IMR-90 (cell line): ENCODE data around the gene GLT1D1. TPM values are rescaled to one million over a fixed set of nuclear protein-coding genes. Genes with fewer than 3 reads are reported as not detected.

Source experiments
- ATAC-seq: fragments of 200-7000 bp; cut with Tn5 transposase; 2 replicates; pipeline ENCODE4 v1.9.1; 2020; ENCODE audit warnings: low read depth, mild to moderate bottlenecking, moderate library complexity
- BruUV-seq: library from RNA; stranded (reverse); fragments of 400-500 nt; replicated peaks from 2 replicates; lab custom pipeline; 2021; lab: Mats Ljungman, UMichigan
- CTCF ChIA-PET: fragments of 300-600 bp; formaldehyde crosslinking; extraction: SDS; loops from one replicate; lab custom pipeline; 2021; ENCODE audit warnings: antibody characterized with exemption; lab: Yijun Ruan, JAX
- POLR2A ChIA-PET: fragments of 300-600 bp; sonication (Branson Sonifier 250); formaldehyde crosslinking; loops from one replicate; lab custom pipeline; 2022; ENCODE audit warnings: antibody characterized with exemption; ENCODE audit not compliant: unreplicated experiment; lab: Charles Lee
- DNase-seq: peaks from one replicate; pipeline ENCODE4 v3.0.0; 2013
- H2AFZ ChIP-seq: replicated peaks from 2 replicates; pipeline ENCODE3; 2013; ENCODE audit warnings: low read length, mild to moderate bottlenecking; ENCODE audit not compliant: poor library complexity
- H2AK5ac ChIP-seq: 2 replicates; pipeline ENCODE4 v1.6.1; 2013; ENCODE audit warnings: low read depth, low read length, inconsistent platforms
- H2AK9ac ChIP-seq: replicated peaks from 2 replicates; pipeline ENCODE3; 2013; ENCODE audit warnings: mild to moderate bottlenecking, low read depth, low read length, moderate library complexity; ENCODE audit not compliant: poor library complexity
- H2BK120ac ChIP-seq: 2 replicates; pipeline ENCODE4 v1.6.1; 2013; ENCODE audit warnings: low read depth, low read length, inconsistent platforms
- H2BK15ac ChIP-seq: 3 replicates; pipeline ENCODE4 v1.6.1; 2013; ENCODE audit warnings: low read depth, low read length, inconsistent platforms
- H2BK20ac ChIP-seq: 2 replicates; pipeline ENCODE4 v1.6.1; 2013; ENCODE audit warnings: low read depth, mild to moderate bottlenecking, inconsistent platforms, low read length, moderate library complexity
- H2BK5ac ChIP-seq: 2 replicates; pipeline ENCODE4 v1.6.1; 2013; ENCODE audit warnings: mild to moderate bottlenecking, low read depth, low read length, inconsistent platforms; ENCODE audit not compliant: poor library complexity, severe bottlenecking
- H3K14ac ChIP-seq: replicated peaks from 2 replicates; pipeline ENCODE4 v1.6.1; 2013; ENCODE audit warnings: low read depth, low read length, inconsistent platforms
- H3K18ac ChIP-seq: 2 replicates; pipeline ENCODE4 v1.6.1; 2013; ENCODE audit warnings: low read depth, low read length, control low read depth
- H3K23ac ChIP-seq: 2 replicates; pipeline ENCODE4 v1.6.1; 2013; ENCODE audit warnings: low read depth, low read length, inconsistent platforms
- H3K27ac ChIP-seq: 2 replicates; pipeline ENCODE4 v1.5.1; 2013; ENCODE audit warnings: mild to moderate bottlenecking, control low read depth, low read length; ENCODE audit not compliant: insufficient read depth
- H3K27me3 ChIP-seq: 2 replicates; pipeline ENCODE4 v1.6.1; 2013; ENCODE audit warnings: low read length; ENCODE audit not compliant: control insufficient read depth, insufficient read depth
- H3K36me3 ChIP-seq: 2 replicates; pipeline ENCODE4 v1.6.1; 2013; ENCODE audit warnings: low read length, mixed read lengths; ENCODE audit not compliant: control insufficient read depth, insufficient read depth
- H3K4ac ChIP-seq: 2 replicates; pipeline ENCODE4 v1.6.1; 2013; ENCODE audit warnings: low read depth, low read length, inconsistent platforms
- H3K4me1 ChIP-seq: 2 replicates; pipeline ENCODE4 v1.6.1; 2013; ENCODE audit warnings: low read length, mixed read lengths; ENCODE audit not compliant: control insufficient read depth, insufficient read depth
- H3K4me2 ChIP-seq: 2 replicates; pipeline ENCODE4 v1.6.1; 2013; ENCODE audit warnings: low read depth, mild to moderate bottlenecking, control low read depth, low read length, moderate library complexity
- H3K4me3 ChIP-seq: 2 replicates; pipeline ENCODE4 v1.5.1; 2013; ENCODE audit warnings: low read depth, mild to moderate bottlenecking, control low read depth, low read length, moderate library complexity; ENCODE audit not compliant: insufficient read depth
- H3K56ac ChIP-seq: 2 replicates; pipeline ENCODE4 v1.6.1; 2013; ENCODE audit warnings: low read length, inconsistent platforms; ENCODE audit not compliant: insufficient read depth; ENCODE audit errors: extremely low read depth
- H3K79me1 ChIP-seq, 2 experiments: 2 replicates each; pipeline ENCODE4 v1.6.1; 2013; ENCODE audit warnings: low read length in 2 of 2, inconsistent platforms in 1 of 2, low read depth in 1 of 2
- H3K9ac ChIP-seq: 2 replicates; pipeline ENCODE4 v1.6.1; 2013; ENCODE audit warnings: low read depth, low read length, control low read depth
- H3K9me1 ChIP-seq: 2 replicates; pipeline ENCODE4 v1.6.1; 2013; ENCODE audit warnings: low read length, inconsistent platforms; ENCODE audit not compliant: insufficient read depth
- H3K9me3 ChIP-seq: 2 replicates; pipeline ENCODE4 v1.6.1; 2013; ENCODE audit warnings: low read length; ENCODE audit not compliant: control insufficient read depth, insufficient read depth
- H4K20me1 ChIP-seq: 2 replicates; pipeline ENCODE4 v1.6.1; 2013; ENCODE audit warnings: low read length, inconsistent platforms; ENCODE audit not compliant: insufficient read depth
- H4K5ac ChIP-seq: 2 replicates; pipeline ENCODE4 v1.6.1; 2013; ENCODE audit warnings: mild to moderate bottlenecking, low read depth, low read length, control low read depth
- H4K8ac ChIP-seq, 2 experiments: 2 replicates each; pipeline ENCODE4 v1.6.1; 2013; ENCODE audit warnings: low read depth in 2 of 2, low read length in 2 of 2, control low read depth in 1 of 2, inconsistent platforms in 1 of 2
- H4K91ac ChIP-seq: 2 replicates; pipeline ENCODE4 v1.6.1; 2013; ENCODE audit warnings: low read depth, low read length, inconsistent platforms; ENCODE audit not compliant: insufficient read depth
- BHLHE40 ChIP-seq: fragments of 150-350 bp; IDR thresholded peaks from 2 replicates; pipeline ENCODE4 v1.6.1; 2016; ENCODE audit warnings: mild to moderate bottlenecking, low read depth, low read length
- CEBPB ChIP-seq: IDR thresholded peaks from 2 replicates; pipeline ENCODE4 v1.6.1; 2012; ENCODE audit warnings: low read depth, low read length, improper control_type of control experiment
- CHD1 ChIP-seq: IDR thresholded peaks from 2 replicates; pipeline ENCODE4 v1.6.1; 2012; ENCODE audit warnings: low read depth, low read length, improper control_type of control experiment
- FOS ChIP-seq: fragments of 150-350 bp; IDR thresholded peaks from 2 replicates; pipeline ENCODE4 v1.6.1; 2016; ENCODE audit warnings: low read depth, low read length
- MAFK ChIP-seq: IDR thresholded peaks from 2 replicates; pipeline ENCODE4 v1.6.1; 2012; ENCODE audit warnings: low read depth, low read length, improper control_type of control experiment
- MAZ ChIP-seq: IDR thresholded peaks from 2 replicates; pipeline ENCODE4 v1.6.1; 2012; ENCODE audit warnings: low read depth, mild to moderate bottlenecking, low read length, improper control_type of control experiment, moderate library complexity, borderline replicate concordance
- MXI1 ChIP-seq: IDR thresholded peaks from 2 replicates; pipeline ENCODE4 v1.6.1; 2012; ENCODE audit warnings: low read depth, mild to moderate bottlenecking, low read length, moderate library complexity, borderline replicate concordance
- NFE2L2 ChIP-seq: fragments of 150-350 bp; IDR thresholded peaks from 2 replicates; pipeline ENCODE4 v1.6.1; 2016; ENCODE audit warnings: low read depth, mild to moderate bottlenecking, low read length
- POLR2A ChIP-seq: IDR thresholded peaks from 2 replicates; pipeline ENCODE4 v1.6.1; 2012; ENCODE audit warnings: mild to moderate bottlenecking, low read depth, low read length
- RAD21 ChIP-seq: IDR thresholded peaks from 2 replicates; pipeline ENCODE4 v1.6.1; 2012; ENCODE audit warnings: low read length, improper control_type of control experiment
- RCOR1 ChIP-seq: IDR thresholded peaks from 2 replicates; pipeline ENCODE4 v1.6.1; 2012; ENCODE audit warnings: mild to moderate bottlenecking, low read length, improper control_type of control experiment; ENCODE audit not compliant: insufficient replicate concordance
- RFX5 ChIP-seq: IDR thresholded peaks from 2 replicates; pipeline ENCODE4 v1.8.0; 2012; ENCODE audit warnings: low read depth, mild to moderate bottlenecking, low read length, moderate library complexity
- SMC3 ChIP-seq: fragments of 150-350 bp; IDR thresholded peaks from 2 replicates; pipeline ENCODE4 v1.6.1; 2016; ENCODE audit warnings: low read depth, mild to moderate bottlenecking, antibody characterized with exemption, low read length, moderate library complexity
- USF2 ChIP-seq: fragments of 150-350 bp; IDR thresholded peaks from 2 replicates; pipeline ENCODE4 v1.6.1; 2017; ENCODE audit warnings: mild to moderate bottlenecking, antibody characterized with exemption, low read length, low read depth
- WGBS, 2 experiments: methylation state at CpG; one replicate each; pipeline versions ENCODE4 v1.1.5 to v1.1.7; 2013; ENCODE audit warnings: missing lambda C conversion rate in 2 of 2; ENCODE audit not compliant: insufficient read length in 1 of 2; ENCODE audit errors: extremely low coverage in 2 of 2; 5-methylcytosine and 5-hydroxymethylcytosine counted together
- dilution Hi-C: fragments of 300-500 bp; cut with HindIII; formaldehyde crosslinking; loops from one replicate; pipeline ENCODE4 v1.14.3; 2018; ENCODE audit warnings: low sequenced_read_pairs; ENCODE audit not compliant: unreplicated experiment
- in situ Hi-C: fragments of 300-500 bp; cut with MboI; formaldehyde crosslinking; loops from 3 replicates; pipeline ENCODE4 v1.14.3; 2019; ENCODE audit warnings: low sequenced_read_pairs, inconsistent platforms, mixed read lengths
- intact Hi-C: fragments of 100-400 bp; cut with micrococcal nuclease; formaldehyde crosslinking; loops from 2 replicates; pipeline ENCODE4 v1.10.0; 2022
- polyA plus RNA-seq, 3 experiments: library from polyadenylated mRNA; depleted of rRNA; stranded (reverse); fragments of >200 nt; gene quantifications; 2 replicates each; pipeline ENCODE4 v1.2.3, GENCODE V29; 2012; ENCODE audit warnings: low replicate concordance in 1 of 3
- total RNA-seq: library from RNA; depleted of rRNA; stranded (reverse); fragments of >200 nt; gene quantifications from 2 replicates; pipeline ENCODE4 v1.2.3, GENCODE V29; 2012
- TF ChIP-seq, protein P1 (sequence below): fragments of 150-350 bp; IDR thresholded peaks from 2 replicates; pipeline ENCODE4 v1.6.1; 2016; ENCODE audit warnings: low read depth, mild to moderate bottlenecking, low read length, moderate library complexity, borderline replicate concordance
- TF ChIP-seq, protein P2 (sequence below): conservative IDR thresholded peaks from 2 replicates; pipeline ENCODE4 v1.5.1; 2012; ENCODE audit warnings: mild to moderate bottlenecking, low read depth, low read length, improper control_type of control experiment

Gene GLT1D1
- total and polyA plus RNA-seq, 2 of the 4 experiments (the other 2 are of a cell fraction) = not detected

DNA sequence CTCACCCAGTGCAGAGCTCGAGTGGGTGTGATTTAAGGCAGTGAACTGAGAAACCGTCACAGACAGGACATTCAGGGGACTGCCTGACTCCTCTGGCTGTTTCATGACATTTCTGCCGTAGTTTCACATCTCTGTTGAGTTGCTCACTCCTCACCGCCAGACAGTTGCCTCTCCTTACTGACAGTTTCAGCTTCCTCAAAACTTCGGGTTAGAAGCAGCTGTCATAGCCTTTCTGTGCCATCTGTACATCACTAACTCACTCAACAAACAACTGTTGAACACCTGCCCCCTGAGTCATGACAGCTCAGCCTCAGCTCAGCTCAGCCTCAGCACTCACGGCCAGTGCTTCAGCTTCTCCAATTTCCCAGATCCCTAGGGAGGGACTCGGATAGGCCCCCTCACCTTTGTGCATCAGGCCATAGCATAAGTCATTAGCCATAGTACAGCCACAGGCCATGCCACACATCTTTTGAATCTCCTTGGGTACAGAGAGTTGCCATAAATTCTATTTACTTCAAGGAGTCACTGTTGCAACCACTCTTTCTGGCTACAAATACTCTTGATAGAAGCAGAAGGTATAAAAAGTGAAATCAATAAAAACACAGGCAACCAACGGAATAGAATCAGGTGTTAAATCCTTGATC, 23.3 kb upstream of the GLT1D1 start:
- Histone ChIP-seq H3K9me3 (no peaks in the 10 kb centered on the region; the same call in 1 of the 2 replicates), H4K91ac (no peak overlapping the region), H3K4me2 (no peak overlapping the region), H2BK15ac (no peak overlapping the region), H3K9ac (no peak overlapping the region), H4K20me1 (no peaks in the 10 kb centered on the region), H3K36me3 (no peaks in the 10 kb centered on the region), H4K8ac (no peak overlapping the region), H3K4me1 (no peaks in the 10 kb centered on the region), H2AK5ac (no peak overlapping the region), H2AK9ac (no peak overlapping the region), H3K9me1 (no peaks in the 10 kb centered on the region), H2AFZ (no peak overlapping the region), H4K5ac (no peak overlapping the region), H2BK120ac (no peak overlapping the region), H3K56ac (no peak overlapping the region), H3K27ac (no peak overlapping the region), H3K27me3 (no peaks in the 10 kb centered on the region), H3K14ac (no peak overlapping the region), H3K4ac (no peak overlapping the region), H3K18ac (no peak overlapping the region), H3K23ac (no peak overlapping the region), H2BK20ac (no peak overlapping the region), H3K79me1 (no peaks in the 10 kb centered on the region), H3K4me3 (no peak overlapping the region), H2BK5ac (no peak overlapping the region)
- 71% methylated on average over 3 of the region's 8 CpGs; no CpG with 5 or more reads in 1 of the 2 experiments for WGBS, 2 experiments
- TF ChIP-seq MXI1 (no peak), CEBPB (no peak), MAFK (no peak), RCOR1 (no peak), POLR2A (no peak), RFX5 (no peak), FOS (no peak), NFE2L2 (no peak), SMC3 (no peak), RAD21 (no peak), USF2 (no peak), MAZ (no peak), BHLHE40 (no peak), CHD1 (no peak)
- TF ChIP-seq, protein P1, sequence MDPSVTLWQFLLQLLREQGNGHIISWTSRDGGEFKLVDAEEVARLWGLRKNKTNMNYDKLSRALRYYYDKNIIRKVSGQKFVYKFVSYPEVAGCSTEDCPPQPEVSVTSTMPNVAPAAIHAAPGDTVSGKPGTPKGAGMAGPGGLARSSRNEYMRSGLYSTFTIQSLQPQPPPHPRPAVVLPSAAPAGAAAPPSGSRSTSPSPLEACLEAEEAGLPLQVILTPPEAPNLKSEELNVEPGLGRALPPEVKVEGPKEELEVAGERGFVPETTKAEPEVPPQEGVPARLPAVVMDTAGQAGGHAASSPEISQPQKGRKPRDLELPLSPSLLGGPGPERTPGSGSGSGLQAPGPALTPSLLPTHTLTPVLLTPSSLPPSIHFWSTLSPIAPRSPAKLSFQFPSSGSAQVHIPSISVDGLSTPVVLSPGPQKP = no peak
- TF ChIP-seq, protein P2, sequence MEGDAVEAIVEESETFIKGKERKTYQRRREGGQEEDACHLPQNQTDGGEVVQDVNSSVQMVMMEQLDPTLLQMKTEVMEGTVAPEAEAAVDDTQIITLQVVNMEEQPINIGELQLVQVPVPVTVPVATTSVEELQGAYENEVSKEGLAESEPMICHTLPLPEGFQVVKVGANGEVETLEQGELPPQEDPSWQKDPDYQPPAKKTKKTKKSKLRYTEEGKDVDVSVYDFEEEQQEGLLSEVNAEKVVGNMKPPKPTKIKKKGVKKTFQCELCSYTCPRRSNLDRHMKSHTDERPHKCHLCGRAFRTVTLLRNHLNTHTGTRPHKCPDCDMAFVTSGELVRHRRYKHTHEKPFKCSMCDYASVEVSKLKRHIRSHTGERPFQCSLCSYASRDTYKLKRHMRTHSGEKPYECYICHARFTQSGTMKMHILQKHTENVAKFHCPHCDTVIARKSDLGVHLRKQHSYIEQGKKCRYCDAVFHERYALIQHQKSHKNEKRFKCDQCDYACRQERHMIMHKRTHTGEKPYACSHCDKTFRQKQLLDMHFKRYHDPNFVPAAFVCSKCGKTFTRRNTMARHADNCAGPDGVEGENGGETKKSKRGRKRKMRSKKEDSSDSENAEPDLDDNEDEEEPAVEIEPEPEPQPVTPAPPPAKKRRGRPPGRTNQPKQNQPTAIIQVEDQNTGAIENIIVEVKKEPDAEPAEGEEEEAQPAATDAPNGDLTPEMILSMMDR = no peak
- ChIA-PET CTCF (no interaction called here), POLR2A (no interaction called here)
- in situ Hi-C loops = no loop called here
- ATAC-seq (no peak), DNase-seq (no peak)
- intact Hi-C loops = no loop called here
- dilution Hi-C loops = no loop called here
- BruUV-seq = no TSS peak
